ENCODE measurements around the gene GLIS1.
"Not testable (repeated sequence)": the region's sequence is repeated elsewhere in the genome, so short reads cannot be mapped to it uniquely, and the experiment has no call there.

The GLIS1 gene

GRCh38 chr1:53739109-53739681 lies at the start of gene GLIS1:
Gene GLIS1, minus strand, starts transcription at chr1:53739164. Its CDS starts 1,100 bp downstream, at chr1:53738064.
- DNase-seq, result peak in 1 of 4 experiments; percentile 10

GRCh38 chr1:53787655-53788054 lies 48.7 kb upstream of the GLIS1 start:
- DNase-seq, result no peak

- no peak for DNase-seq
Observed at GRCh38 chr1:53783056-53783455, 44.1 kb upstream of the GLIS1 start.

- no peak for DNase-seq
Observed at GRCh38 chr1:53781654-53782053, 42.7 kb upstream of the GLIS1 start.

GRCh38 chr1:53777272-53777671 lies 38.3 kb upstream of the GLIS1 start:
- no peak for DNase-seq

- DNase-seq, result no peak
Observed at GRCh38 chr1:53771648-53772047, 32.7 kb upstream of the GLIS1 start.

GRCh38 chr1:53769780-53770179 lies 30.8 kb upstream of the GLIS1 start:
- no peak for DNase-seq

GRCh38 chr1:53769184-53769583 lies 30.2 kb upstream of the GLIS1 start:
- no peak for DNase-seq

GRCh38 chr1:53766831-53767405 lies 28.0 kb upstream of the GLIS1 start:
- DNase-seq, result no peak

GRCh38 chr1:53766194-53766742 lies 27.3 kb upstream of the GLIS1 start:
- no peak for DNase-seq

GRCh38 chr1:53765657-53766056 lies 26.7 kb upstream of the GLIS1 start:
- DNase-seq, result no peak

GRCh38 chr1:53763911-53764310 lies 24.9 kb upstream of the GLIS1 start:
- DNase-seq, result no peak

- DNase-seq, result no peak
Observed at GRCh38 chr1:53763461-53763860, 24.5 kb upstream of the GLIS1 start.

- not testable (repeated sequence) for DNase-seq
Observed at GRCh38 chr1:53760497-53760896, 21.5 kb upstream of the GLIS1 start.

- DNase-seq, result no peak
Observed at GRCh38 chr1:53755874-53756273, 16.9 kb upstream of the GLIS1 start.

GRCh38 chr1:53754484-53755312 lies 15.7 kb upstream of the GLIS1 start:
- DNase-seq, result no peak

- no peak for DNase-seq
Observed at GRCh38 chr1:53752281-53752680, 13.3 kb upstream of the GLIS1 start.

- DNase-seq, result no peak
Observed at GRCh38 chr1:53747841-53748240, 8.9 kb upstream of the GLIS1 start.

GRCh38 chr1:53740621-53741105 lies 1.7 kb upstream of the GLIS1 start:
- DNase-seq, result no peak

GRCh38 chr1:53738205-53739108 lies 507 bp downstream of the GLIS1 start:
- DNase-seq, result no peak

- DNase-seq, result no peak
Observed at GRCh38 chr1:53737648-53738204, 1.2 kb downstream of the GLIS1 start.

GRCh38 chr1:53736290-53736689 lies 2.7 kb downstream of the GLIS1 start:
- DNase-seq, result no peak

Data from activated CD4-positive, CD25-positive, alpha-beta regulatory T cell (primary cell).